C4-2B (cell line): ENCODE measurements around the gene ODR4.

Source experiments
- CTCF ChIP-seq: fragments of 450-650 bp; conservative IDR thresholded peaks from 2 replicates; pipeline ENCODE4 v1.5.1; 2017; ENCODE audit warnings: mild to moderate bottlenecking
- ZFX ChIP-seq: fragments of 450-650 bp; IDR thresholded peaks from 2 replicates; pipeline ENCODE4 v1.6.1; 2017

- TF ChIP-seq CTCF, result no peak
- TF ChIP-seq ZFX, result no peak
Measured at GRCh38 chr1:186390925-186391324, 15.3 kb downstream of the ODR4 start.
